ENCODE data around the gene TM9SF2.

GRCh38 chr13:99540530-99540929, 39.3 kb downstream of the TM9SF2 start:
- TF ChIP-seq CTCF (IDR thresholded peaks at IDR 0.05) (no peak), POLR2A (IDR thresholded peaks at IDR 0.05) (no peak)
